Endothelial cell of umbilical vein (primary cell): Measurements from ENCODE around the gene NEXN. TPM values are rescaled to one million over a fixed set of nuclear protein-coding genes. Genes with fewer than 3 reads are reported as not detected.

ENCODE experiments used
- BruUV-seq: library from RNA; stranded (reverse); fragments of 400-500 nt; replicated peaks from 2 replicates; lab custom pipeline; 2021; lab: Mats Ljungman, UMichigan
- CTCF ChIA-PET: fragments of 300-600, 350-600 bp; sonication (Branson Sonifier 250); formaldehyde crosslinking; loops from one replicate; lab custom pipeline; 2021; ENCODE audit warnings: antibody characterized with exemption, inconsistent platforms; lab: Charles Lee
- POLR2A ChIA-PET: fragments of 300-600, 350-600 bp; sonication (Branson Sonifier 250); formaldehyde crosslinking; loops from one replicate; lab custom pipeline; 2021; ENCODE audit warnings: antibody characterized with exemption, inconsistent platforms; lab: Charles Lee
- DNase-seq: peaks from one replicate; pipeline ENCODE4 v3.0.0-alpha.2; 2011; ENCODE audit warnings: low read depth, low spot score
- FAIRE-seq: peaks from 2 replicates; lab custom pipeline; 2011; peaks lifted over from hg19 to GRCh38; lab: Jason Lieb, UNC
- H2AFZ ChIP-seq: 2 replicates; pipeline ENCODE4 v1.6.0; 2012; ENCODE audit warnings: low read depth, low read length, control low read depth, inconsistent platforms
- H3K27ac ChIP-seq: 2 replicates; pipeline ENCODE4 v1.5.1; 2011; ENCODE audit warnings: low read depth, mild to moderate bottlenecking, control low read depth, low read length, moderate library complexity; ENCODE audit not compliant: insufficient read depth
- H3K27me3 ChIP-seq, 2 experiments: 2 replicates each; pipeline versions ENCODE4 v1.6.0 to v1.6.1; 2011; ENCODE audit warnings: low read length in 2 of 2, mixed read lengths in 1 of 2; ENCODE audit not compliant: control insufficient read depth in 2 of 2, insufficient read depth in 2 of 2
- H3K36me3 ChIP-seq, 2 experiments: 2 replicates in 1 of 2; 3 replicates in 1 of 2; pipeline ENCODE4 v1.5.1; 2011; ENCODE audit warnings: low read length in 2 of 2, mild to moderate bottlenecking in 1 of 2, moderate library complexity in 1 of 2; ENCODE audit not compliant: control insufficient read depth in 2 of 2, insufficient read depth in 2 of 2; ENCODE audit errors: extremely low read depth in 1 of 2
- H3K4me1 ChIP-seq: 3 replicates; pipeline ENCODE4 v1.5.1; 2011; ENCODE audit warnings: mild to moderate bottlenecking, low read length; ENCODE audit not compliant: control insufficient read depth, insufficient read depth; ENCODE audit errors: extremely low read depth
- H3K4me2 ChIP-seq: 2 replicates; pipeline ENCODE4 v1.6.1; 2011; ENCODE audit warnings: low read length, control low read depth, mixed read lengths; ENCODE audit not compliant: insufficient read depth
- H3K4me3 ChIP-seq, 3 experiments: fragments of 200-600 bp in 1 of 3; sonication (generic), shearing (Covaris generic) in 1 of 3; replicated peaks in 1 of 3; 2 replicates each; pipeline ENCODE4 v1.5.1; 2011 to 2016; ENCODE audit warnings: control low read depth in 3 of 3, low read length in 3 of 3, mild to moderate bottlenecking in 2 of 3, inconsistent platforms in 1 of 3, low read depth in 1 of 3, moderate library complexity in 1 of 3; ENCODE audit not compliant: insufficient read depth in 1 of 3
- H3K79me2 ChIP-seq: 2 replicates; pipeline ENCODE4 v1.6.0; 2012; ENCODE audit warnings: low read length, inconsistent platforms; ENCODE audit not compliant: control insufficient read depth, insufficient read depth
- H3K9ac ChIP-seq: replicated peaks from 2 replicates; pipeline ENCODE3; 2011; ENCODE audit warnings: low read length, control low read depth; ENCODE audit not compliant: insufficient read depth; ENCODE audit errors: extremely low read depth
- H3K9me1 ChIP-seq: replicated peaks from 3 replicates; pipeline ENCODE4 v1.6.0; 2011; ENCODE audit warnings: mild to moderate bottlenecking, low read length; ENCODE audit not compliant: control insufficient read depth, insufficient read depth; ENCODE audit errors: extremely low read depth
- H3K9me3 ChIP-seq: replicated peaks from 2 replicates; pipeline ENCODE4 v1.5.1; 2012; ENCODE audit warnings: low read length, inconsistent platforms; ENCODE audit not compliant: control insufficient read depth, insufficient read depth
- H4K20me1 ChIP-seq: replicated peaks from 2 replicates; pipeline ENCODE3; 2011; ENCODE audit warnings: mild to moderate bottlenecking, low read length; ENCODE audit not compliant: control insufficient read depth, insufficient read depth; ENCODE audit errors: extremely low read depth
- EZH2 ChIP-seq: IDR thresholded peaks from 2 replicates; pipeline ENCODE4 v1.6.1; 2012; ENCODE audit warnings: borderline replicate concordance, low read depth, mild to moderate bottlenecking, moderate library complexity, low read length, inconsistent platforms; ENCODE audit not compliant: severe bottlenecking
- FOS ChIP-seq: IDR thresholded peaks from 2 replicates; pipeline ENCODE4 v1.6.1; 2011; ENCODE audit warnings: mild to moderate bottlenecking, low read length, moderate library complexity, borderline replicate concordance; ENCODE audit not compliant: insufficient read depth
- GATA2 ChIP-seq: IDR thresholded peaks from 2 replicates; pipeline ENCODE4 v1.7.0; 2011; ENCODE audit warnings: low read depth, mild to moderate bottlenecking, moderate library complexity, mixed read lengths, low read length; ENCODE audit not compliant: insufficient read length, insufficient read depth
- JUN ChIP-seq: IDR thresholded peaks from 2 replicates; pipeline ENCODE4 v1.6.1; 2011; ENCODE audit warnings: borderline replicate concordance, low read depth; ENCODE audit not compliant: insufficient read length, insufficient read depth
- MAX ChIP-seq: IDR thresholded peaks from 2 replicates; pipeline ENCODE4 v1.6.1; 2011; ENCODE audit not compliant: insufficient read depth, insufficient read length
- MYC ChIP-seq: IDR thresholded peaks from one replicate; pipeline ENCODE4 v1.6.1; 2011; ENCODE audit warnings: mild to moderate bottlenecking, low read depth, low read length
- POLR2A ChIP-seq: IDR thresholded peaks from 2 replicates; pipeline ENCODE4 v1.6.1; 2012; ENCODE audit warnings: low read depth, mild to moderate bottlenecking, control low read depth, low read length
- POLR2AphosphoS5 ChIP-seq: IDR thresholded peaks from 2 replicates; pipeline ENCODE4 v1.6.1; 2012; ENCODE audit warnings: low read depth, mild to moderate bottlenecking, control low read depth, low read length, moderate library complexity; ENCODE audit not compliant: insufficient read depth
- dilution Hi-C: fragments of 300-500 bp; cut with MboI; formaldehyde crosslinking; loops from one replicate; pipeline ENCODE4 v1.15.0; 2019; ENCODE audit warnings: low sequenced_read_pairs; ENCODE audit not compliant: extremely low pct_ligation_motif_present
- intact Hi-C: fragments of 100-400 bp; cut with micrococcal nuclease; formaldehyde crosslinking; loops from one replicate; pipeline ENCODE4 v1.10.0; 2022
- polyA plus RNA-seq, 4 experiments: library from polyadenylated mRNA; depleted of rRNA in 3 of 4; stranded (reverse) in 3 of 4; unstranded in 1 of 4; fragments of >200 nt; gene quantifications; 2 replicates each; pipeline versions ENCODE4 v1.2.1 to v1.2.3, GENCODE V29; 2011 to 2012; ENCODE audit warnings: missing spikeins in 1 of 4
- total RNA-seq: library from RNA; stranded (reverse); gene quantifications from 2 replicates; pipeline ENCODE4 v1.2.3, GENCODE V29; 2021
- TF ChIP-seq, protein P1 (sequence below), 2 donors: IDR thresholded peaks; 1 replicate in 1 of 2; 2 replicates in 1 of 2; pipeline ENCODE4 v1.5.1; 2011; ENCODE audit warnings: low read length in 2 of 2, mild to moderate bottlenecking in 2 of 2, moderate library complexity in 2 of 2, control low read depth in 1 of 2, inconsistent platforms in 1 of 2, low read depth in 1 of 2; ENCODE audit not compliant: insufficient read depth in 1 of 2; ENCODE audit errors: extremely low read depth in 1 of 2

Gene NEXN
- total and polyA plus RNA-seq, 2 donors (not counting 3 experiments of a cell fraction or from before 2014, with no cell fraction given) = 1.0 to 11.7 TPM

DNA sequence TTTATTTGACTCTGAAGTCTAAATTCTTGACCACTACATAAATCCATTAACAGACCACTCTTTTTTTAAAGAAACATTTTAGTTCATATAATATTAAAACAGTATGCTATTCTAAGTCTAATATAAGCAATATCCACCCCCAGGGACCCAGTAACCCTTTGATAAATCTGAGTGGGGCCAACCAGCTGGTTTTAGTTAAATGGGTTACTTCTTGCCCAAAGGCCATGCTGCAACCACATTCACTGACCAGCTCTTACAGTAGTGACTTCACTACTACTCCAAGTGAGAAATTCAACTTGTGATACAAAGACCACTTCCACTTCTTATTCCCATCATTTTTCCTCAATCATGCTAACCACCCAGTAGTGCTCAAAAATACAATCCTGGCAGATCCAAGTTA lies 70.0 kb downstream of the NEXN start:
- intact Hi-C loops (no loop called here), dilution Hi-C loops (no loop called here)
- CTCF ChIA-PET = interaction anchor here (1.5 kb wide), 1 partner anchor 156 kb away, joined by 6 read pairs; no protein-coding TSS in a partner anchor
- H3K9me1 ChIP-seq = no peaks in the 10 kb centered on the region
- H3K79me2 ChIP-seq = peaks cover 62% of the 10 kb centered on the region
- no peak overlapping the region for H3K4me2 ChIP-seq
- DNase-seq = no peak
- no peak overlapping the region for H2AFZ ChIP-seq
- H3K9me3 ChIP-seq = no peaks in the 10 kb centered on the region
- H3K4me3 ChIP-seq = no peak overlapping the region
- no peak for FAIRE-seq
- H3K9ac ChIP-seq = no peak overlapping the region
- no peak for TF ChIP-seq MAX
- peaks cover 5% of the 10 kb centered on the region for H4K20me1 ChIP-seq
- H3K27ac ChIP-seq = no peak overlapping the region
- no TSS peak for BruUV-seq
- no peaks in the 10 kb centered on the region for H3K4me1 ChIP-seq
- no peaks in the 10 kb centered on the region for H3K27me3 ChIP-seq
- POLR2A ChIA-PET = no interaction called here
- H3K36me3 ChIP-seq = peaks cover 33 to 75% of the 10 kb centered on the region in 2 experiments

GRCh38 chr1:77958850-77959249 lies 70.4 kb downstream of the NEXN start:
- no peak for TF ChIP-seq FOS
- no peak for TF ChIP-seq POLR2A
- TF ChIP-seq, protein P1, sequence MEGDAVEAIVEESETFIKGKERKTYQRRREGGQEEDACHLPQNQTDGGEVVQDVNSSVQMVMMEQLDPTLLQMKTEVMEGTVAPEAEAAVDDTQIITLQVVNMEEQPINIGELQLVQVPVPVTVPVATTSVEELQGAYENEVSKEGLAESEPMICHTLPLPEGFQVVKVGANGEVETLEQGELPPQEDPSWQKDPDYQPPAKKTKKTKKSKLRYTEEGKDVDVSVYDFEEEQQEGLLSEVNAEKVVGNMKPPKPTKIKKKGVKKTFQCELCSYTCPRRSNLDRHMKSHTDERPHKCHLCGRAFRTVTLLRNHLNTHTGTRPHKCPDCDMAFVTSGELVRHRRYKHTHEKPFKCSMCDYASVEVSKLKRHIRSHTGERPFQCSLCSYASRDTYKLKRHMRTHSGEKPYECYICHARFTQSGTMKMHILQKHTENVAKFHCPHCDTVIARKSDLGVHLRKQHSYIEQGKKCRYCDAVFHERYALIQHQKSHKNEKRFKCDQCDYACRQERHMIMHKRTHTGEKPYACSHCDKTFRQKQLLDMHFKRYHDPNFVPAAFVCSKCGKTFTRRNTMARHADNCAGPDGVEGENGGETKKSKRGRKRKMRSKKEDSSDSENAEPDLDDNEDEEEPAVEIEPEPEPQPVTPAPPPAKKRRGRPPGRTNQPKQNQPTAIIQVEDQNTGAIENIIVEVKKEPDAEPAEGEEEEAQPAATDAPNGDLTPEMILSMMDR (IDR thresholded peaks at IDR 0.05; ENCODE audit: extremely low read depth in 1 of 2, insufficient read depth in 1 of 2, low read depth in 1 of 2, low read length in 2 of 2) = no peak
- TF ChIP-seq MAX = no peak
- TF ChIP-seq MYC = no peak
- TF ChIP-seq POLR2AphosphoS5 = no peak
- no peak for TF ChIP-seq GATA2
- no peak for TF ChIP-seq EZH2
- TF ChIP-seq JUN = no peak
- Histone ChIP-seq H2AFZ (no peak overlapping the region), H3K4me2 (no peak overlapping the region), H3K9ac (no peak overlapping the region), H3K9me3 (no peaks in the 10 kb centered on the region), H4K20me1 (peaks cover 5% of the 10 kb centered on the region), H3K9me1 (no peaks in the 10 kb centered on the region), H3K4me1 (no peaks in the 10 kb centered on the region), H3K27me3 (no peaks in the 10 kb centered on the region), H3K4me3 (no peak overlapping the region), H3K27ac (no peak overlapping the region), H3K36me3 (peaks cover 34 to 78% of the 10 kb centered on the region in 2 experiments), H3K79me2 (peaks cover 65% of the 10 kb centered on the region)
- intact Hi-C loops = no loop called here
- dilution Hi-C loops = no loop called here
- ChIA-PET CTCF (no interaction called here), POLR2A (no interaction called here)
- no peak for FAIRE-seq
- BruUV-seq = no TSS peak
- no peak for DNase-seq
